ENCODE measurements around the gene RASAL1. TPM values are rescaled to one million over a fixed set of nuclear protein-coding genes. Genes with fewer than 3 reads are reported as not detected.

RASAL1 gene
- polyA plus RNA-seq, 3 donors: not detected

GRCh38 chr12:113108308-113108707, 27.3 kb downstream of the RASAL1 start:
- no peak overlapping the region for H3K4me3 ChIP-seq (replicated peaks in 1 of 3; ENCODE audit: low read depth in 2 of 3, low read length in 3 of 3)

GRCh38 chr12:113106361-113106760, 29.2 kb downstream of the RASAL1 start:
- no peak overlapping the region for H2AFZ ChIP-seq (ENCODE audit: insufficient read depth, low read depth, low read length, poor library complexity, severe bottlenecking)
- no peaks in the 10 kb centered on the region for H3K9me3 ChIP-seq (replicated peaks in 1 of 2; ENCODE audit: control insufficient read depth in 1 of 2, insufficient read depth in 1 of 2, low read length in 2 of 2)
- no peaks in the 10 kb centered on the region for H3K79me2 ChIP-seq (ENCODE audit: insufficient read depth, low read length)
- intact Hi-C loops (cut with micrococcal nuclease): no loop called here
- WGBS (ENCODE audit: insufficient coverage): 100% methylated on average over 1 of the region's 1 CpG
- Mint-ChIP-seq H3K4me3 (no peak overlapping the region), H3K4me1 (peaks cover 5% of the 10 kb centered on the region), H3K27ac (peak overlapping the region in 1 of 7 donors; percentile 25), H3K27me3 (ENCODE audit: low read depth in 3 of 3) (peaks cover 10 to 24% (median 16%) of the 10 kb centered on the region in 3 donors), H3K36me3 (no peaks in the 10 kb centered on the region), H3K9me3 (peaks cover 0 to 7% (median 0%) of the 10 kb centered on the region in 7 donors)
- H4K20me1 ChIP-seq (ENCODE audit: insufficient read depth, low read length): no peaks in the 10 kb centered on the region
- no peak overlapping the region for H3K4me3 ChIP-seq (replicated peaks in 1 of 3; ENCODE audit: low read depth in 2 of 3, low read length in 3 of 3)
- no peaks in the 10 kb centered on the region for H3K36me3 ChIP-seq (replicated peaks in 1 of 2; ENCODE audit: control insufficient read depth in 1 of 2, insufficient read depth in 2 of 2, low read length in 2 of 2)
- TF ChIP-seq, protein P1, sequence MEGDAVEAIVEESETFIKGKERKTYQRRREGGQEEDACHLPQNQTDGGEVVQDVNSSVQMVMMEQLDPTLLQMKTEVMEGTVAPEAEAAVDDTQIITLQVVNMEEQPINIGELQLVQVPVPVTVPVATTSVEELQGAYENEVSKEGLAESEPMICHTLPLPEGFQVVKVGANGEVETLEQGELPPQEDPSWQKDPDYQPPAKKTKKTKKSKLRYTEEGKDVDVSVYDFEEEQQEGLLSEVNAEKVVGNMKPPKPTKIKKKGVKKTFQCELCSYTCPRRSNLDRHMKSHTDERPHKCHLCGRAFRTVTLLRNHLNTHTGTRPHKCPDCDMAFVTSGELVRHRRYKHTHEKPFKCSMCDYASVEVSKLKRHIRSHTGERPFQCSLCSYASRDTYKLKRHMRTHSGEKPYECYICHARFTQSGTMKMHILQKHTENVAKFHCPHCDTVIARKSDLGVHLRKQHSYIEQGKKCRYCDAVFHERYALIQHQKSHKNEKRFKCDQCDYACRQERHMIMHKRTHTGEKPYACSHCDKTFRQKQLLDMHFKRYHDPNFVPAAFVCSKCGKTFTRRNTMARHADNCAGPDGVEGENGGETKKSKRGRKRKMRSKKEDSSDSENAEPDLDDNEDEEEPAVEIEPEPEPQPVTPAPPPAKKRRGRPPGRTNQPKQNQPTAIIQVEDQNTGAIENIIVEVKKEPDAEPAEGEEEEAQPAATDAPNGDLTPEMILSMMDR (IDR thresholded peaks at IDR 0.05): no peak
- no peak overlapping the region for H3K4me2 ChIP-seq (replicated peaks; ENCODE audit: extremely low read depth, low read length, poor library complexity, severe bottlenecking)
- no peak overlapping the region for H3K9ac ChIP-seq (ENCODE audit: insufficient read depth, low read length, poor library complexity, severe bottlenecking)
- H3K27me3 ChIP-seq (ENCODE audit: control insufficient read depth in 2 of 2, insufficient read depth in 2 of 2, low read length in 2 of 2): peaks cover 0 to 5% of the 10 kb centered on the region in 2 donors
- DNase-seq: no peak
- peaks cover 0 to 4% of the 10 kb centered on the region in 2 donors for H3K4me1 ChIP-seq (ENCODE audit: control insufficient read depth in 1 of 2, insufficient read depth in 2 of 2, low read length in 2 of 2)
- no peak overlapping the region for H3K27ac ChIP-seq (ENCODE audit: low read depth in 1 of 2, low read length in 2 of 2)

More at GRCh38 chr12:113108308-113108707, 27.3 kb downstream of the RASAL1 start:
- no peaks in the 10 kb centered on the region for H3K36me3 ChIP-seq (replicated peaks in 1 of 2; ENCODE audit: control insufficient read depth in 1 of 2, insufficient read depth in 2 of 2, low read length in 2 of 2)
- no peaks in the 10 kb centered on the region for H3K9me3 ChIP-seq (replicated peaks in 1 of 2; ENCODE audit: control insufficient read depth in 1 of 2, insufficient read depth in 1 of 2, low read length in 2 of 2)
- Mint-ChIP-seq H3K9me3 (peaks cover 0 to 7% (median 0%) of the 10 kb centered on the region in 7 donors), H3K36me3 (no peaks in the 10 kb centered on the region), H3K27ac (no peak overlapping the region), H3K4me3 (no peak overlapping the region), H3K4me1 (peaks cover 5% of the 10 kb centered on the region), H3K27me3 (ENCODE audit: low read depth in 3 of 3) (peaks cover 8 to 26% (median 22%) of the 10 kb centered on the region in 3 donors)
- no peak overlapping the region for H2AFZ ChIP-seq (ENCODE audit: insufficient read depth, low read depth, low read length, poor library complexity, severe bottlenecking)
- TF ChIP-seq, protein P1 (IDR thresholded peaks at IDR 0.05): no peak
- H4K20me1 ChIP-seq (ENCODE audit: insufficient read depth, low read length): no peaks in the 10 kb centered on the region
- H3K4me2 ChIP-seq (replicated peaks; ENCODE audit: extremely low read depth, low read length, poor library complexity, severe bottlenecking): no peak overlapping the region
- no peak overlapping the region for H3K27ac ChIP-seq (ENCODE audit: low read depth in 1 of 2, low read length in 2 of 2)
- DNase-seq: no peak
- intact Hi-C loops (cut with micrococcal nuclease): no loop called here
- no peaks in the 10 kb centered on the region for H3K79me2 ChIP-seq (ENCODE audit: insufficient read depth, low read length)
- no peak overlapping the region for H3K9ac ChIP-seq (ENCODE audit: insufficient read depth, low read length, poor library complexity, severe bottlenecking)
- WGBS (ENCODE audit: insufficient coverage): 100% methylated on average over 1 of the region's 4 CpGs
- H3K4me1 ChIP-seq (ENCODE audit: control insufficient read depth in 1 of 2, insufficient read depth in 2 of 2, low read length in 2 of 2): peaks cover 0 to 4% of the 10 kb centered on the region in 2 donors
- H3K27me3 ChIP-seq (ENCODE audit: control insufficient read depth in 2 of 2, insufficient read depth in 2 of 2, low read length in 2 of 2): peaks cover 0 to 5% of the 10 kb centered on the region in 2 donors
